GM21786 (cell line): ENCODE data around the gene BPIFB4.
"Not testable (repeated sequence)": the region's sequence is repeated elsewhere in the genome, so short reads cannot be mapped to it uniquely, and the experiment has no call there.

Source experiments
- ATAC-seq: cut with Tn5 transposase; IDR thresholded peaks from one replicate; pipeline ENCODE4 v1.9.1; 2021; ENCODE audit not compliant: unreplicated experiment

Gene BPIFB4

DNA sequence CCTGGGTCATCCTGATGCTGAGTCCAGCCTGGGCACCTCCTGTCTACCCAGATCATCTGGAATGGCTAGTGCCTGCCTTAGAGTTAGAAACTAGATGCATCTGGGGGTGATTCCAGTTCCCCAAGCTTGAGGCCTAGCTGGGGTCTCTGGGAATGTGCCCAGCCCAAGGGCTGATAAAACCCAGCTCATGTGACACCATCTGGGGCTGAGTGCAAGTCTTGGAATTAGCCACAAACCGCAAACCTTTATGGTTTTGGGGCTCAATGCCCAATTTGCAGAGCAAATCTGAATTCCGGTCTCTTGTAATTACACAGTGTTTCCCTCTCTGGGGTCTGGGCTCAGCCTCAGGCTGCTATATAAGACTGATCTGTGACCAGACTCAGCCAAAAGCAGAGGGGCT lies at the start of gene BPIFB4:
BPIFB4 (plus strand) TSS at position 385 of the 400 bp plus-strand sequence. CDS start 1,884 bp downstream, outside the sequence.
- ATAC-seq: no peak

DNA sequence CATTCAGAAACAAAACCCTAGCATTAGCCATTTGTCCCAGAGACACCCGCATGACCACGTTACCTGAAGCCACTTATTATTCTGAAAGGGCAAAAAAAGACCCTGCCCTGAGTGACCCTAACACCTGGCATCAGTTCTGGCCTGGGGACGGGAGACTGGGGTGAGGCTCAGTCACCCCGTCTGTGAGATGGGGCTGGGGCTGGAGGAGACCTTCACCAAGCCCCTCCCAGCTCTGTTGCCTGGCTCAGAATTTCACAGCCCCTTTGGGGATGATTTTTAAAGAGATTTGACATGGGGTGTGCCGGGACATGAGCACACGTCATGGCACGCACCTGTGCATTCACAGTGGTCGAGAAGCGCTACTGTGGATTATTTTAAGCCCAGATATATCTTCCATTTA lies 49.4 kb upstream of the BPIFB4 start:
- no peak for ATAC-seq

DNA sequence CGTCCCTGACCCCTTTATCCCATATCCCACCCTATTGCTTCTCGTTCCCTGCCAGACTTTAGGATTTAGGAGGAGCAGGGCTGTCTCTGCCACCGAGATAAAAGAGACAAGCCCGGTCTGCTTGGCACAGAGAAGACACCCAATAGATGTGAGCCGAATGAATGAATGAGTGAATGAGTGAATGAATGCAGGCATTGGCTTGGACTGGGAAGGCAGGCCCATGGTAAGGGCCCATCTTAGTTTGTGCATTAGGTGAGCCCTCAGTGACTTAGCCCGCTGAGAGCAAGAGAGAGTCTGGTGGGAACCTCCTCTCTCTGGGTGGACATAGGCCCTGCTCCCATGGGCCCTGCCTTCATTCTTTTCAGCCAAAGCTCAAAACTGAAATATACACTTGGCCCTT lies 48.9 kb upstream of the BPIFB4 start:
- ATAC-seq: no peak

DNA sequence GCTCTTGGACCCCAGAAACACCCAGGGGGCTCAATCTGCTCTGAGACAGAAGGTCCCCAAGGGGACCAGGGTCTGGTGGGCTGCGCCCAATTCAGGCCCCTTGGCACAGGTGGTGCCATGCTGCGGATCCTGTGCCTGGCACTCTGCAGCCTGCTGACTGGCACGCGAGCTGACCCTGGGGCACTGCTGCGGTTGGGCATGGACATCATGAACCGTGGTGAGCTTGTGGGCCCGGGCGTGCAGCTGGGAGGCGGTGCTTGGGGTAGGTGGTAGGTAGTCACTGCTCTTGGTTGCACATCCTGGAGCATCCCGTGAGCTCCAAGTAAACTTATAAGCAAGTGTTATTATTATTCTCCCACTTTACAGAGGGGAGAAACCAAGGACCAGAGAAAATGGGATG lies 47.9 kb upstream of the BPIFB4 start, which contains the start of gene BPIFB6:
BPIFB6 (plus strand) TSS at position 118 of the 400 bp plus-strand sequence; CDS start at position 118, 0 bp downstream.
- ATAC-seq: no peak

DNA sequence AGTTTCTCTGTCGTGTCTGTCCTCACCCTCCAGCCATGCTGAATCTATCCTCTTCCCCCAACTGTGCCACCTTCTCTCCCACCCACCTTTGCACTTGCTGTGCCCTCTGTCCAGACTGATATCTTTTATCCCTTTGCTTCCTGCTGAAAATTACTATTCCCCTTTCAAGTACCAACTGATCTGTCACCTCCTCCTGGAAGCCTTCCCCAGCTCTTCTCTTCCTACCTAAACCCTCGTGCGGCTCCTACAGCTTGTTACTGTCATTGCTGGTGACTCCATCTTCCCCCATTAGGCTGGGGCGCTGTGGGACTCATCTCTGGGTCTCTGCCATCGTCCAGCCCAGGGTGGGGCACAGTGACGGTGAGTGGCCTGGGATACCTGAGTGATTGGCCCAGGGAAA lies 46.9 kb upstream of the BPIFB4 start:
- no peak for ATAC-seq

DNA sequence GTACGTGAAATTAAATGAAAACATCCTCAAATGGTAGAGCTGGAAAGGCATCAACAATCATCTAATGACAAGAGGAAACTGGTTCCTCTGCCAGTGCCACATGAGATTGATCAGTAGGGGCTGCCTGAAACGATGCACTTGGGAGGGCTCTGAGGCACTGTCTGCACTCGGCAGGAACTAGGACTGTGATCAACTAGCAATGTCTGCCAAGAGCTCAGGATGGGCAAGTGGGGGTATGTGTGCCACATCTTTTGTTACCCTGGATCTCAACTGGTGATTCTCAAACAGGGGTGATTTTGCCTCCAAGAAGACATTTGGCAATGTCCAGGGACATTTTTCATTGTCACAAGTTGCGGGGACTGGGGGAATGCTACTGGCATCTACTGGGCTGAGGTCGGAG lies 46.1 kb upstream of the BPIFB4 start:
- no peak for ATAC-seq

DNA sequence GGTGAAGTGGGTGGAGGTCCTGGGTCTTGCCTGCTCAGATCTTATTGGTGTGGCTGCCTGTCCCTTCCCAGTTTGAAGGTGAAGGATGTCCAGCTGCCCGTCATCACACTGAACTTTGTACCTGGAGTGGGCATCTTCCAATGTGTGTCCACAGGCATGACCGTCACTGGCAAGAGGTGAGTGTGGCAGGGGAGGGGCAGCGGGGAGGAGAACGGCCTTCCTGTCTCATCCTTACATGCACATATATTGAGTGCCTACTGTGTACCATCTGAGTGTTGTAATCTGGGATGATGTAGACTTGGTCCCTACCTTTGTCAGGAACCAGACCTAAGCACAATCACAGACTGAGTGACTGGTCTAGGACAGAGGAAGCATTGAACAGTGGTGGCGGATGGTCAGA lies 45.3 kb upstream of the BPIFB4 start:
- ATAC-seq: no peak

DNA sequence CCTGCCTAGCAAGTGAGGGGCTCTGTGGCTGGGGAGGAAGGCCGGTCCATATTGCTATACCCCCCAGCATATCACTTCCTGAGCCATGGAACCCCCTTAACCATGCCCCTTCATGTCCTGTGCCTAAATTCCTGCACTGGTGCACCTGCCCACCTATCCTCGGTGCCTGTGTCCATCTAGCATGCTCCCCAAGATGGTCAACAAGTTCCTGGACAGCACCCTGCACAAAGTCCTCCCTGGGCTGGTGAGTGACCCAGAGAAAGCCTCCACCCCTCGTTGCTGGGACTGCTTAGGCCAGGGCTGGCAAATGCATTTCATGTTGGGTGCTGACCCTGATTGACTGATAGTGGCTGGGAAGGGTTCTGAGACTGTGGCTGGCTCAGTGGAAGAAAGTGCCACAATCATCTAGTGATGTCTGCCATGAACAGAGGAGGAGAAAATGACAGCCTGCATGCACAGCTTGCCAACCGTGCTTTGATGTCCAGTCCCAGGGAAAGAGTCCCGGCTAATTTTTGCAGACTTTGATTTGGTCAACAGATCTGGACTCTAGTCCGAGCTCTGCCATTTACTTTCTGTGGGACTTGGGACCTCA lies 44.4 kb upstream of the BPIFB4 start:
- ATAC-seq: no peak

DNA sequence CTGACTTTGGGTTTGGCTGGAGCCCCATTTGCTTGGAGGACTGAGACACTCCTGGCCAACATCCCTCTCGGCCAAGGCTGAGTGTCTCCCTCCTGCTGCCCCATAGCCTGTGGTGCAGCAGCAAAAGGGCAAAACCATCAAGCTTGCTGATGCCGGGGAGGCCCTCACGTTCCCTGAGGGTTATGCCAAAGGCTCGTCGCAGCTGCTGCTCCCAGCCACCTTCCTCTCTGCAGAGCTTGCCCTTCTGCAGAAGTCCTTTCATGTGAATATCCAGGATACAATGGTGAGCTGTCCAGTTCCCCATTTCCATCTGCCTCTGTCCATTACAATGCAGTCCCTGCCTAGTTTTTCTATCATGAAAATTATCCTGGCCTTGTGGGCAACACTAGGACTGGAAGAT lies 42.0 kb upstream of the BPIFB4 start:
- no peak for ATAC-seq

DNA sequence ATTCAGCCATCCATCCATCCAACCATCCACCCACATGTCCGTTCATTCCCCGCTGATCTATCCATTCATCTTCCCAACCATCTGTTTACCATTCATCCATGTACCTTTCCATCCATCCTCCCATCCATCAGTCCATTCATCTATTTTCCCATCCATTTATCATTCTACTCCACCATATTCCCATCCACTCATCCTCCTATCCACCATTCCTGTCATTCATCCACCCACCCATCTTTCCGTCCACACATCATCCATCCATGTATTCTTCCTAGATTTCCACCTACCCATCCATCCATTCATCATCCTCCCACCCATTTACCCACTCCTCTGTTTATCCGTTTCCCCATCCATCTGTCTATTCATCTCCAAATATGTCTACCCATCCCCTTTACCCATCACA lies 41.2 kb upstream of the BPIFB4 start:
- ATAC-seq: no peak

DNA sequence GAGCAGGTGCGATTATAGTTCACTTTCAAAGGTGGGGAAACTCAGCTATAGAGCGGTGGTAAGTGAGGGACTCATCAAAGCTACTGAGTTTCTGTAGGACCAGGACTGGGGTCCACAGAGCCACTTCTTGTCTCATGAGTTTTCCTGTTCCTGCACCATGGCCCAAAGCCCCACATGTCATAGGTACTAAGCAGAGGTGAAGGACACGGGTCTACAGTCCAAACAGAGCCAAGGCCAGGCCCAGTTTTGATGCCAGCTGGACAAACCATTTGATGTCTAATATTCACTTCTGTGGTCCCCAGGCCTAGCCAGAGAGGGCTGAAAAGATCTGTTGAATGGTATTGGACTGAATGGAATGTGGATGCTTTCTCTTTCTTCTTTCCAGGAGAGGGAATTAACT lies 37.0 kb upstream of the BPIFB4 start:
- ATAC-seq: no peak

DNA sequence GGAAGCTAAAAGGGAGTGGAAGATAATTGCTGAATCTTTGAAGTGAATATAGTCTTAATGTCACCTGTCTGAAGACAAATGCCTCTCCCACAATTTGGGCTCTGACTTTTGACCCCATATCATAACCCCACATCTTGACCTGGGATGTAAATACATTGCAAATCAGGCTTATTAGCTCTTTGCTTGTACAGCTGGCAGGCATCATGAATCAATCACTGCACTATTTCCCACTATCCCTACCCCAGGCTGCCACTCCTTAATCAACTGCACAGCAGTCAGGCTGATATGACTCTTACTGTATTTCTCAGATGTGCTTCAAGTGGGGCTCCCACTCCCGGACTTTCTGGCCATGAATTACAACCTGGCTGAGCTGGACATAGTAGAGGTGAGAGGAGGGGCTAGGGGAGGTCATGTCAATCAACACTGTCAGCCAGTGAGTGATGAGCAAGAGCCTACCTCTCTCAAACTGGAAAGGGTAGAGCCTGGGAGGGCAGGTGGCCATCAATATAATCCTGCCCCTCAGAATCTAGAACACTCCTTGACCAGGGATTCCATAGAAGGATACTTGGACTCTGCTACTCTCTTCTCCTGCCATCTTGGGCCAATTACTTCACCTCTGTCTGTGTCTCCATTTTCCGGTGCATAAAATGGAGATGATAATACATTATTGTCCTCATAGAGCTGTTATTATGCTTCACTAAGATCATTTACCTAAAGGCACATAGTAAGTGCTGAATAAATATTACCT lies 36.3 kb upstream of the BPIFB4 start:
- no peak for ATAC-seq

DNA sequence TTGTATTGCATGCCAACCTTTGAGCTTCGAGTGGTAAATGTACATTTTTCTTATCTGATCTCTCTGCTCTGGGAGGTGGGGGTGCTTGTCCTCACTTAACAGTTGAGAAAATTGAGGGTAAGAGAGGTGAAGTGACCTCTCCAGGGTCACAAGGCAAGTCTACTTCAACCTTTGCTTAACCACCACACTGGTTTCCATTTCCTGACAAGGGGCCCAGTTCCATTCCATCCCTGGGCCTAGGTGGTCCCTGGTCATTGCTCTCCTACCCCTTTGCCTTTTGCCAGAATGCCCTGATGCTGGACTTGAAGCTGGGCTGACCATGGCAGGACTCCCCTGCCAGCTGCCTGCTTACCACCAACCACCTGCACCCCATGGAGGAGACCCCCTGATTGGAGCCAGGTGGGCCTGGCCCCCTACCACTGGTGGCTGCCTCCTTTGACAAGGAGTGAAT lies 35.7 kb upstream of the BPIFB4 start:
- ATAC-seq: no peak

DNA sequence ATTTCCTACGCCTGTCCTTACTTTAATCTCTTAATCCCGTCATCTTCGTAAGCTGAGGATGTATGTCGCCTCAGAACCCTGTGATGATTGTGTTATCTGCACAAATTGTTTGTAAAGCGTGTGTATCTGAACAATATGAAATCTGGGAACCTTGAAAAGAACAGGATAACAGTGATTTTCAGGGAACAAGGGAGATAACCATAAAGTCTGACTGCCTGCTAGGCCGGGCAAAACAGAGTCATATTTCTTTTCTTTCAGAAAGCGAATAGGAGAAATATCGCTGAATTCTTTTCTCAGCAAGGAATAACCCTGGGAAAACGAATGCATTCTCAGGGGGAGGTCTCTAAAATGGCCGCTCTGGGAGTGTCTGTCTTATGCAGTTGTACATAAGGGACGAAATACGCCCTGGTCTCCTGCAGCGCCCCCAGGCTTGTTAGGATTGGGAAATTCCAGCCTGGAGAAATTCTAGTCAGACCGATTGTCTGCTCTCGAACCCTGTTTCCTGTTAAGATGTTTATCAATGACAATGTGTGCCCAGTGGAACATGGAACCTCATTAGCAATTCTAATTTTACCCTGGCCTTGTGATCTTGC lies 34.2 kb upstream of the BPIFB4 start:
- ATAC-seq: not testable (repeated sequence)

DNA sequence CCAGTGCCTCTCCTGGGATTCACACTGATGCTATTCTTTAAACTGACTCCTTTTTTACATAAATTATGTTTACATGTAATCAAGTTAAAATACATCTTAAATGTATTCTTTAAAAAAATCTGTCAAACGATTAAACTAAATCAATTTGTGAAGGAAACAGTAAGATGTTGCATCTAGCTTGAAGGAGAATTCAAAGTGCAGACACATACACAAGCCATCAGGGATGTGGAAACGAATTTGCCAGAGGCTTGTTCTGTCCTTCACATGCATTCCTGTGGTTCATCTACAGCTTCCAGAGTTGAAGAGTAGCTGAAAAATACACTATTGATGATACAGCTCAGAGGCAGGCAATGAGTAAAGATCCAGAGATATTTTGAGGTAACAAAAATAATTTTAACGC lies 33.0 kb upstream of the BPIFB4 start:
- ATAC-seq: no peak

DNA sequence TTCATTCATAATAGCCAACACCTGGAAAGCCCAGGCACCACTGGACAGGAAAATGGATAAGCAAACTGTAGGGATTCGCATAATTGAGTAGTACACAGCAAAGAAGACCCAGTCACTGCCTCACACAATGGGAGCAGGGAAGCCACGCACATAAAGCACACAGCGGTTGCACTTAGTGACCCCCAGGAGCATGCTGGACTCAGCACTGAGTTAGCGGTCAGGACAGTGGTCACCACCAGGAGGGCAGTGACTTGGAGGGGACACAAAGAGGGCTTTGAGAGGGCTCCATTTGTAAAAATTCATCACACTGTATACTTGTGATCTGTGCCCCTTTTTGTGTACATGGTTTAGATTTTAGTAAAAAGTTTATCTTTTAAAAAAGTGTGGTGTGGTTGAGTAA lies 28.1 kb upstream of the BPIFB4 start:
- no peak for ATAC-seq

DNA sequence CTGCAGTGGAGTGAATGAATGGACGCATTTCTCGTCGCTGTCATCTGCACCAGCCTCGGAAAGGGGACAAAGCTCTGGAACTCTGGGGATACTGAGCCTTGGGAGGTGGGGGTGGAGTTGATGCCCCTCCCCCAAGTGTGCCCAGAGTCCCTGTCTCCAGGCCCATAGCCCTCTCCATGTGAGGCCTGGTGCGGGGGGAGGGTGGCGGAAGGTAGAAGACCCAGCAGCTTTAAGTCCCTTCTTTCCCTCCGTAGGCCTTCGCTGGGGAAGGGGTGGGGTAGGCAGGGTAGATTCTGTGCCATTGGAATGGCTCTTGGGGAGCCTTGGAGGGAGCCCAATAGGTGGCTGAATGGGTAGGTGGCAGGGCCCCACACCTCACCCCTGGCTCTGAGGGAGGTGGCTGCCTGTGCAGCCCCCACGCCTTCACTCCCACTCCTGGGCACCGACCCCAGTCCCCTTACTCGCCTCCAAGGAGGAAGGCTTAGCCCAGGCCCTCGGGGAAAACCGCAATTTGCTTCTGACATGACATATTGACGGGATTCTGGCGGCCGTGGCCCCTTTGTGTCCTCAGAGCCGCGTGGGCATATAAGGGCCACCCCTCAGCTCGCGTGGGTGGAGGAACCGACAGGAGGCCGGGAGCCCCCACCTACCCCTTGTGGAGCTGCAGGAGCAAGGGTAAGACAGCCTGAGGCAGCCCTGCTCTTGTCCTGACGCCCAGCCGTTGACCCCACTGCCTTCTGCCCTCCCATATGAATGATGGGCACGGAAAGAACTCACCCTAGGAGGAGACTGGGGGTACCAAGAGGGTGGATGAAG lies 25.9 kb upstream of the BPIFB4 start, which contains the start of gene BPIFB3:
BPIFB3 (plus strand) TSS at position 613 of the 816 bp plus-strand sequence. CDS start 1,533 bp downstream, outside the sequence.
- no peak for ATAC-seq

DNA sequence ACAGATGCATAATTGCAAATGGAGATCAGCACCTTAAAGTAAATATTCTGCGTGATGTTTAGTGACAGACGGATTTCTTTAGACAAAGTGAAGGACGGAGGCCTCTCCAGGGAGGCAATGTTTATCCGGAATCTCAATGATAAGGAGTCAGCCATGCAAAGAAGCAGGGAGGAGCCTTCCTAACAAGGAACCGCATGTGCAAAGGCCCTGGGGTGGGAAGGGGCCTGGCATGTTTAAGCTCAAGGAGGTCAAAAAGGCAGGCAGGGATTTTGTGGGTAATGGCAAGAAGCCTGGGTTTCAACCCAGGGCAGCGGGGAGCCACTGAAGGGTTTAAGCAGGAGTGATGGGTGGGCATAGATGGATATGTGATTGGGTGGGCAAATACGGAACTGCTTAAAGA lies 25.1 kb upstream of the BPIFB4 start:
- no peak for ATAC-seq

DNA sequence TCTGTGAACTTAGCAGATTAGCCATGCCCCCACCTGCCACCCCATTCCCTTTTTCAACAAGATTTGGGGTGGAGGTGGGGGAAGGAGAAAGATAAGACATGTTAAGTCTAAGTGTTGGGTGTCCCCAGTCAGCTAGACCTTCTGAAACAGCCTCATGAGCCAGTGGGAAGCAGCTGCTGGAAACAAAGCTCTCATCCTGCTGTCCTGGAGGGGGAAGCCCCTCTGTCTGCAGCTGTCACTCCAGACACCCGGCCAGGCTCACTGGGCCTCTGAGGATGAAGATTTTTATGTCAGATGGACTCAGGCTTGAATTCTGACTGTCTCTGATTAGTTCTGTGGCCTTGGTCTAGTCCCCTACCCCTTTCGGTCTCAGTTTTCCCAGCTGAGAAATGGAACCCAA lies 24.7 kb upstream of the BPIFB4 start:
- no peak for ATAC-seq

DNA sequence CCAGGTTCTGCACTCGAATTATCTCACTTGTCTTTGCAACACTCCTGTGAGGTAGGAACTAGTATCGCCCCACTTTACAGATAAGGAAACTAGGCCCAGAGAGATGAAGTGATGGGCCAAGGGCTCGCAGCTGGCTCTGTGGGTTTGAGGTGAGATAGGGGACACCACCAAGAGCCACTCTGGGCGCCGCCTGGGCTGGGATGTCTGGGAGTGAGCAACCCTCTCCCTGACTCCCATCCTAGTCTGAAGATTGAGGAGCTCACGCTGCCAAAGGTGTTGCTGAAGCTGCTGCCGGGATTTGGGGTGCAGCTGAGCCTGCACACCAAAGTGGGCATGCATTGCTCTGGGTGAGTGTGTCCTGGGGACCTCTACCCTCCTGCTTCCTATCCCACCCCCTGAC lies 20.3 kb upstream of the BPIFB4 start:
- no peak for ATAC-seq

DNA sequence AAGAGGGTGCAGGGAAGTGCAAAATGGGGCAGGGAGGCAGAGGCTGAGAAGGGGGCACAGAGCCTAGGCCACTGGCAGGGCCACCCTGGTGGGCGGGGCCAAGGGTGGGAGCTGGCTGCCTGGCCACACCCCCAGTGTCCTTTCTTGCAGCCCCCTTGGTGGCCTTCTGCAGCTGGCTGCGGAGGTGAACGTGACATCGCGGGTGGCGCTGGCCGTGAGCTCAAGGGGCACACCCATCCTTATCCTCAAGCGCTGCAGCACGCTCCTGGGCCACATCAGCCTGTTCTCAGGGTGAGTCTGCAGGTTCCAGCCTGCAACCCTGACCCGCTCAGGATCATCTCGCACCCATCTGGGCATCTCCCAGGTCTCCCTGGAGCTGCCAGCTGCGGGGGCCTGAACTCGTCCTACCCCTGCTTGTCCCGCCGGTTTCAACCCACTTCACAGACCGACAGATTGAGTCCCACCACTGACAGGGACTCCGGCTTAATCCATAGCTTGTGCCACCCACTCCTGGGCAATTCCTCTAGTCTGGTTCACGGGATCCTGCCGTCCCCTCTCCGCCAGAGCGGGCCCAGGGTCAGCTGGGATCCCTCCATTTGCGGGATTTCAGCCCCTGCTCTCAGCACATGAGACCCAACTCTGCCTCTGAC lies 19.6 kb upstream of the BPIFB4 start:
- no peak for ATAC-seq
